Central memory CD4-positive, alpha-beta T cell (primary cell): ENCODE data around the gene ETFDH.
"Not testable (repeated sequence)": the region's sequence is repeated elsewhere in the genome, so short reads cannot be mapped to it uniquely, and the experiment has no call there.

Source experiments
- DNase-seq: peaks from one replicate; pipeline ENCODE4 v3.0.0; 2022

ETFDH gene

GRCh38 chr4:158681629-158682028 lies 9.5 kb downstream of the ETFDH start:
- no peak for DNase-seq

- DNase-seq = no peak
These were observed 10.0 kb downstream of the ETFDH start for GRCh38 chr4:158682066-158682465.

GRCh38 chr4:158688813-158689212 lies 16.7 kb downstream of the ETFDH start:
- no peak for DNase-seq

GRCh38 chr4:158704274-158704673 lies 32.2 kb downstream of the ETFDH start:
- no peak for DNase-seq

- DNase-seq = no peak
These were observed 38.7 kb downstream of the ETFDH start for GRCh38 chr4:158710814-158711213.

GRCh38 chr4:158712622-158713021 lies 40.5 kb downstream of the ETFDH start:
- not testable (repeated sequence) for DNase-seq

- no peak for DNase-seq
These were observed 42.8 kb downstream of the ETFDH start for GRCh38 chr4:158714937-158715336.

- DNase-seq = no peak
These were observed 43.7 kb downstream of the ETFDH start for GRCh38 chr4:158715802-158716201.

GRCh38 chr4:158721680-158722079 lies 49.6 kb downstream of the ETFDH start:
- DNase-seq = no peak

GRCh38 chr4:158722291-158722916 lies 50.3 kb downstream of the ETFDH start:
- no peak for DNase-seq

- DNase-seq = peak; percentile 74
These were observed 51.1 kb downstream of the ETFDH start, which contains the start of gene PPID for GRCh38 chr4:158722917-158723793. Gene PPID (minus strand): TSS chr4:158723396. CDS start chr4:158723288, 108 bp downstream.

GRCh38 chr4:158724637-158725036 lies 52.5 kb downstream of the ETFDH start:
- DNase-seq = no peak

GRCh38 chr4:158726633-158727032 lies 54.5 kb downstream of the ETFDH start:
- DNase-seq = no peak

- no peak for DNase-seq
These were observed 56.1 kb downstream of the ETFDH start for GRCh38 chr4:158728236-158728635.

- peak; percentile 36 for DNase-seq
These were observed 57.8 kb downstream of the ETFDH start for GRCh38 chr4:158729716-158730559.

- no peak for DNase-seq
These were observed 66.8 kb downstream of the ETFDH start for GRCh38 chr4:158738866-158739265.

GRCh38 chr4:158739600-158739999 lies 67.5 kb downstream of the ETFDH start:
- no peak for DNase-seq

GRCh38 chr4:158741326-158742021 lies 69.4 kb downstream of the ETFDH start:
- no peak for DNase-seq

- DNase-seq = not testable (repeated sequence)
These were observed 74.4 kb downstream of the ETFDH start for GRCh38 chr4:158746537-158746936.

- no peak for DNase-seq
These were observed 78.3 kb downstream of the ETFDH start for GRCh38 chr4:158750379-158750778.

GRCh38 chr4:158754385-158755180 lies 82.5 kb downstream of the ETFDH start:
- no peak for DNase-seq

- not testable (repeated sequence) for DNase-seq
These were observed 83.7 kb downstream of the ETFDH start for GRCh38 chr4:158755819-158756218.
